Measurements from ENCODE around the gene CACNA1I.
"Not testable (repeated sequence)": the region's sequence is repeated elsewhere in the genome, so short reads cannot be mapped to it uniquely, and the experiment has no call there.

Gene CACNA1I

GRCh38 chr22:39729141-39729934 is 158.8 kb downstream of the CACNA1I start:
- in situ Hi-C loops (cut with HindIII; ENCODE audit: low sequenced_read_pairs): no loop called here

- in situ Hi-C loops (cut with HindIII; ENCODE audit: low sequenced_read_pairs): no loop called here
Measured at GRCh38 chr22:39731481-39731880, 160.9 kb downstream of the CACNA1I start.

GRCh38 chr22:39731881-39732555 is 161.5 kb downstream of the CACNA1I start:
- in situ Hi-C loops (cut with HindIII; ENCODE audit: low sequenced_read_pairs): no loop called here

- in situ Hi-C loops (cut with HindIII; ENCODE audit: low sequenced_read_pairs): no loop called here
Measured at GRCh38 chr22:39732625-39733024, 162.1 kb downstream of the CACNA1I start.

GRCh38 chr22:39733191-39733590 is 162.6 kb downstream of the CACNA1I start:
- in situ Hi-C loops (cut with HindIII; ENCODE audit: low sequenced_read_pairs): no loop called here

GRCh38 chr22:39734046-39734445 is 163.5 kb downstream of the CACNA1I start:
- in situ Hi-C loops (cut with HindIII; ENCODE audit: low sequenced_read_pairs): not testable (repeated sequence)

GRCh38 chr22:39734866-39735265 is 164.3 kb downstream of the CACNA1I start:
- in situ Hi-C loops (cut with HindIII; ENCODE audit: low sequenced_read_pairs): no loop called here

- in situ Hi-C loops (cut with HindIII; ENCODE audit: low sequenced_read_pairs): no loop called here
Measured at GRCh38 chr22:39735776-39736175, 165.2 kb downstream of the CACNA1I start.

GRCh38 chr22:39738746-39739145 is 168.2 kb downstream of the CACNA1I start:
- in situ Hi-C loops (cut with HindIII; ENCODE audit: low sequenced_read_pairs): no loop called here
